Activated CD8-positive, alpha-beta T cell treated with anti-CD3 and anti-CD28 coated beads for 36 hours (primary cell): Measurements from ENCODE around the gene LCN9. TPM values are rescaled to one million over a fixed set of nuclear protein-coding genes. Genes with fewer than 3 reads are reported as not detected.

Experiments
- ATAC-seq: fragments of 200-7000 bp; cut with Tn5 transposase; one replicate; pipeline ENCODE4 v1.10.0; 2021; ENCODE audit warnings: mild to moderate bottlenecking, moderate library complexity
- CTCF ChIA-PET: fragments of 350-600 bp; sonication (Branson Sonifier 250); formaldehyde crosslinking; loops from one replicate; lab custom pipeline; 2021; ENCODE audit warnings: antibody characterized with exemption; lab: Charles Lee
- POLR2A ChIA-PET: fragments of 350-600 bp; sonication (Branson Sonifier 250); formaldehyde crosslinking; loops from one replicate; lab custom pipeline; 2021; ENCODE audit warnings: antibody characterized with exemption; lab: Charles Lee
- DNase-seq: peaks from one replicate; pipeline ENCODE4 v3.0.0-alpha.2; 2020
- H3K27ac Mint-ChIP-seq: one replicate; pipeline ENCODE4 v1.8.0; 2021; ENCODE audit warnings: mild to moderate bottlenecking, mixed read lengths
- H3K27me3 Mint-ChIP-seq: one replicate; pipeline ENCODE4 v1.8.0; 2021; ENCODE audit warnings: mixed read lengths
- H3K36me3 Mint-ChIP-seq: one replicate; pipeline ENCODE4 v1.8.0; 2021; ENCODE audit warnings: low read depth, mixed read lengths
- H3K4me1 Mint-ChIP-seq: one replicate; pipeline ENCODE4 v1.8.0; 2021; ENCODE audit warnings: low read depth, mixed read lengths
- H3K4me3 Mint-ChIP-seq: one replicate; pipeline ENCODE4 v1.8.0; 2021; ENCODE audit warnings: mild to moderate bottlenecking, moderate library complexity, mixed read lengths
- H3K9me3 Mint-ChIP-seq: one replicate; pipeline ENCODE4 v1.8.0; 2021; ENCODE audit warnings: mixed read lengths
- intact Hi-C: fragments of 100-400 bp; cut with micrococcal nuclease; formaldehyde crosslinking; loops from one replicate; pipeline ENCODE4 v1.10.0; 2022
- total RNA-seq, 2 experiments: library from RNA; stranded (reverse); gene quantifications; one replicate each; pipeline ENCODE4 v1.2.3, GENCODE V29; 2021
- TF ChIP-seq, protein P1 (sequence below): fragments of 200-600 bp; IDR thresholded peaks from one replicate; pipeline ENCODE4 v1.8.0; 2022; ENCODE audit warnings: antibody characterized with exemption, mild to moderate bottlenecking

The LCN9 gene
- total RNA-seq, 2 experiments from 2014 or later, result not detected

DNA sequence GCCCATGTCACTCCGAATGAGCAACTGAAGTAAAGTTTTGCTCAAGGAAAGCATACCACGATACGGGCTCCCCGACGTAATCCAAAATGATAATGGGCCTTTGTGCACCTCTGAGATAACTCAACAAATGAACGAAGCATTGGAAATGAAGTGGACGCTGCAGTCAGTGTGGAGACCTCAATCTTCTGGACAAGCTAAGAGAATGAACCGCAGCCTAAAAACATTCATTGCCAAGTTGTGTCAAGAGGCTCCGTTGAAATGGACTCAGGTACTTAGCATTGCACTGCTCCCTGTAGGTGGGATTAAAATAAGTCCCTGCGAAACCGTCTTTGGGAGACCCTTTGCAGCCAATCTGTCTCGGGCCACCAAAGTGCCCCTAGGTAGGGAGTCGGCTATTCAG, 3.9 kb upstream of the LCN9 start:
- Mint-ChIP-seq H3K27me3 (peaks cover 3% of the 10 kb centered on the region), H3K9me3 (no peaks in the 10 kb centered on the region), H3K4me3 (no peak overlapping the region), H3K4me1 (no peaks in the 10 kb centered on the region), H3K36me3 (no peaks in the 10 kb centered on the region), H3K27ac (no peak overlapping the region)
- no peak for ATAC-seq
- TF ChIP-seq, protein P1, sequence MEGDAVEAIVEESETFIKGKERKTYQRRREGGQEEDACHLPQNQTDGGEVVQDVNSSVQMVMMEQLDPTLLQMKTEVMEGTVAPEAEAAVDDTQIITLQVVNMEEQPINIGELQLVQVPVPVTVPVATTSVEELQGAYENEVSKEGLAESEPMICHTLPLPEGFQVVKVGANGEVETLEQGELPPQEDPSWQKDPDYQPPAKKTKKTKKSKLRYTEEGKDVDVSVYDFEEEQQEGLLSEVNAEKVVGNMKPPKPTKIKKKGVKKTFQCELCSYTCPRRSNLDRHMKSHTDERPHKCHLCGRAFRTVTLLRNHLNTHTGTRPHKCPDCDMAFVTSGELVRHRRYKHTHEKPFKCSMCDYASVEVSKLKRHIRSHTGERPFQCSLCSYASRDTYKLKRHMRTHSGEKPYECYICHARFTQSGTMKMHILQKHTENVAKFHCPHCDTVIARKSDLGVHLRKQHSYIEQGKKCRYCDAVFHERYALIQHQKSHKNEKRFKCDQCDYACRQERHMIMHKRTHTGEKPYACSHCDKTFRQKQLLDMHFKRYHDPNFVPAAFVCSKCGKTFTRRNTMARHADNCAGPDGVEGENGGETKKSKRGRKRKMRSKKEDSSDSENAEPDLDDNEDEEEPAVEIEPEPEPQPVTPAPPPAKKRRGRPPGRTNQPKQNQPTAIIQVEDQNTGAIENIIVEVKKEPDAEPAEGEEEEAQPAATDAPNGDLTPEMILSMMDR, result no peak
- intact Hi-C loops, result no loop called here
- DNase-seq, result no peak
- POLR2A ChIA-PET, result no interaction called here
- CTCF ChIA-PET, result no interaction called here

GRCh38 chr9:135660407-135660806, 2.7 kb upstream of the LCN9 start:
- intact Hi-C loops, result no loop called here
- H3K27me3 Mint-ChIP-seq, result peaks cover 3% of the 10 kb centered on the region
- H3K9me3 Mint-ChIP-seq, result no peaks in the 10 kb centered on the region
- H3K4me3 Mint-ChIP-seq, result no peak overlapping the region
- no peaks in the 10 kb centered on the region for H3K36me3 Mint-ChIP-seq
- no peak for DNase-seq
- ChIA-PET CTCF (no interaction called here), POLR2A (no interaction called here)
- no peak for ATAC-seq
- no peak overlapping the region for H3K27ac Mint-ChIP-seq
- TF ChIP-seq, protein P1, result no peak
- H3K4me1 Mint-ChIP-seq, result no peaks in the 10 kb centered on the region

GRCh38 chr9:135661816-135662560, 1.1 kb upstream of the LCN9 start:
- no peak overlapping the region for H3K27ac Mint-ChIP-seq
- no peaks in the 10 kb centered on the region for H3K36me3 Mint-ChIP-seq
- ATAC-seq (no peak), DNase-seq (no peak)
- ChIA-PET POLR2A (no interaction called here), CTCF (no interaction called here)
- H3K27me3 Mint-ChIP-seq, result peaks cover 2% of the 10 kb centered on the region
- TF ChIP-seq, protein P1, result no peak
- H3K4me3 Mint-ChIP-seq, result no peak overlapping the region
- intact Hi-C loops, result no loop called here
- H3K9me3 Mint-ChIP-seq, result no peaks in the 10 kb centered on the region
- H3K4me1 Mint-ChIP-seq, result no peaks in the 10 kb centered on the region

DNA sequence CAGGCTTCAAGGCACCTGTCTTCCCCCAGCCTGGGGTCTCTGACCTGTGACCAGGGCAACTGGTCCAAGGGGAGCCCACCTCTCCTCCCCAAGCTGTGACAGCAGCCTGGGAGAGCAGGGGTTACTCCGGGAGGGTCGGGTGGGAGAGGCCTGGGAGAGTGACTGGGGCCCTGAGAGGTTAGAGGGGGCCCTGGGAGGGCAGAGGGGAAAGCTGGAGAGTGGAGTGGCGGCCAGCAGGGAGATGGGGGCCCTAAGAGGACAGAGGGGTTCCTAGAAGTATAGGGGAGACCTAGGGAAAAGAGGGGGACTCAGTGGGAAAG, 302 bp downstream of the LCN9 start:
- DNase-seq (no peak), ATAC-seq (no peak)
- CTCF ChIA-PET, result no interaction called here
- TF ChIP-seq, protein P1, result no peak
- intact Hi-C loops, result no loop called here
- no peaks in the 10 kb centered on the region for H3K9me3 Mint-ChIP-seq
- no peak overlapping the region for H3K27ac Mint-ChIP-seq
- H3K4me3 Mint-ChIP-seq, result no peak overlapping the region
- peaks cover 2% of the 10 kb centered on the region for H3K27me3 Mint-ChIP-seq
- H3K4me1 Mint-ChIP-seq, result no peaks in the 10 kb centered on the region
- POLR2A ChIA-PET, result interaction anchor here (1.0 kb wide), 1 partner anchor 15 kb away, joined by 3 read pairs; no protein-coding TSS in a partner anchor
- no peaks in the 10 kb centered on the region for H3K36me3 Mint-ChIP-seq

GRCh38 chr9:135663857-135664256, 748 bp downstream of the LCN9 start:
- Mint-ChIP-seq H3K36me3 (no peaks in the 10 kb centered on the region), H3K4me1 (no peaks in the 10 kb centered on the region), H3K4me3 (no peak overlapping the region), H3K27ac (no peak overlapping the region), H3K27me3 (peaks cover 2% of the 10 kb centered on the region), H3K9me3 (no peaks in the 10 kb centered on the region)
- no peak for DNase-seq
- TF ChIP-seq, protein P1, result no peak
- ChIA-PET POLR2A (interaction anchor here (1.0 kb wide), 1 partner anchor 15 kb away, joined by 3 read pairs; no protein-coding TSS in a partner anchor), CTCF (no interaction called here)
- intact Hi-C loops, result no loop called here
- no peak for ATAC-seq
